Measurements from ENCODE around the gene SPDYE16.
"Not testable (repeated sequence)": the region's sequence is repeated elsewhere in the genome, so short reads cannot be mapped to it uniquely, and the experiment has no call there.

SPDYE16 gene

GRCh38 chr7:76549855-76550248 lies 6.8 kb upstream of the SPDYE16 start:
- DNase-seq (ENCODE audit: low read depth in 1 of 2, low spot score in 1 of 2) = not testable (repeated sequence)

- peak; percentile 71 to 76 for DNase-seq (ENCODE audit: low read depth in 1 of 2, low spot score in 1 of 2)
Measured at GRCh38 chr7:76549025-76549854, 6.1 kb upstream of the SPDYE16 start.

GRCh38 chr7:76531643-76532042 lies 11.5 kb downstream of the SPDYE16 start:
- not testable (repeated sequence) for DNase-seq (ENCODE audit: low read depth in 1 of 2, low spot score in 1 of 2)

- not testable (repeated sequence) for DNase-seq (ENCODE audit: low read depth in 1 of 2, low spot score in 1 of 2)
Measured at GRCh38 chr7:76526183-76526582, 16.9 kb downstream of the SPDYE16 start.

DNA sequence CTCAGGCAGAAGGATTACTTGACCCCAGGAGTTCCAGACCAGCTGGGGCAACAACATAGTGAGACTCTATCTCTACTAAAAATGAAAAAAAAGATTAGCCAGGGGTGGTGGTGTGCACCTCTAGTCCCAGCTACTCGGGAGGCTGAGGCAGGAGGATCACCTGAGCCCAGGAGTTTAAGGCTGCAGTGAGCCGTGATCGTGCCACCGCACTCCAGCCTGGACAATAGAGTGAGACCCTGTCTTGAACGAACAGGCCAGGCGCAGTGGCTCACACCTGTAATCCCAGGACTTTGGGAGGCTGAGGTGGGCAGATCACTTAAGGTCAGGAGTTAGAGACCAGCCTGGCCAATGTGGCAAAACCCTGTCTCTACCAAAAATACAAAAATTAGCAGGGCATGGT lies 26.2 kb downstream of the SPDYE16 start:
- DNase-seq (ENCODE audit: low read depth in 1 of 2, low spot score in 1 of 2) = not testable (repeated sequence)

DNA sequence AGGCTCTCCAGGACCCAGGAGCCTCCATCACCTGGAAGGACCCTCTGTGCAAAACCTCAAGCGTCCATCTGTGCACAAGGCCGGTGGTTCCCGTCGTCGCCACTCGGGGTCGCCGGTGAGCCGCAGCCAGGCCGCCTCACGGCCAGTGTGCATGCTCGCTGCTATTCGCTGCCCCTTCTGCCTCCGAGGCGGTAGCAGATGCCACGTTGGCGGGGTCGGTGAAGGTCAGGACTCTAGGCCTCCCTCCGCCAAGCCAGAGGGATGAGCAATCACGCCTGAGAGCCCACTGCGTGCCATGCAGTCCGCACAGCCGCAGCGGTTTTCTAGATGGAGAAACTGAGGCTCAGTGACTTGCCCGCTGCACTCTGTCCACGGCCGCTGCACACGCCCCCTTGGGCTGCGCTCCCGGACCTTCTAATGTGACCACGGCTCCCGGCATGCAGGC lies 27.1 kb downstream of the SPDYE16 start:
- no peak for DNase-seq (ENCODE audit: low read depth in 1 of 2, low spot score in 1 of 2)

DNA sequence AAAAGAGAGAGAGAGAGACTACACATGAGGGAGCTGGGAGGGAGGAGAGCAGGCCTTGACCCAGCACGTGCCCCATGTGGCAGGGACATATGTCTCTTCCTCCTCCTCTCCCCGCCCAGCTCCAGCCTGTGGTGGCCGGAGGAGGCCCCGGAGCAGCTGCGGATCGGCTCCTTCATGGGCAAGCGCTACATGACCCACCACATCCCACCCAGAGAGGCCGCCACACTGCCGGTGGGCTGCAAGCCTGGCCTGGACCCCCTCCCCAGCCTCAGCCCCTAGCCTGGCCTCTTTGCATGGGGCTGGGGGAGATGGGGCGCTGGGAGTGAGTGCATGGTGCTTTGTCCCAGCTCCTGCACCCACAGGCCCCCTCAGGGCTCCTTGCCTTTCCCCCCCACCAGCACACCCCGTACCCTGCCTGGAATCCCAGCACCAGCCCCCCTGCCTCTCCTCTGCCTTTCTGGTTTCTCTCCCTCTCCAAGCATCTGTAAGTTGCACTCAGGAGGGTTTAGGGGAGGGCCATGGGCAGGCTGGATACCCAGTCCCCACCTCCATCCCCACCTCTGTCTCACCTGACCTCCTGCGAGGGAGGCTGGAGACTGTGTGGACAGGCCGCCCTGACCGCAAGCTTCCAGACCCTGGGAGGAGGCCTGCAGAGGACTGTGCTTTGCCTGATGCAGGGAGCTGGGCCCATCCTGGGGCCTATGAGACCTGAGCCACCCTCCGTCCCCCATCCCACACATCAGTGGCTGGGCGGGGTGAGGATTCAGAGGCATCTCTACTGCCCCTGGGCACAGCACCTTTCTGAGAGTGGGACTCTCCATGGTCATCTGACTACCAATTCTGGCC lies 27.9 kb downstream of the SPDYE16 start:
- no peak for DNase-seq (ENCODE audit: low read depth in 1 of 2, low spot score in 1 of 2)

DNA sequence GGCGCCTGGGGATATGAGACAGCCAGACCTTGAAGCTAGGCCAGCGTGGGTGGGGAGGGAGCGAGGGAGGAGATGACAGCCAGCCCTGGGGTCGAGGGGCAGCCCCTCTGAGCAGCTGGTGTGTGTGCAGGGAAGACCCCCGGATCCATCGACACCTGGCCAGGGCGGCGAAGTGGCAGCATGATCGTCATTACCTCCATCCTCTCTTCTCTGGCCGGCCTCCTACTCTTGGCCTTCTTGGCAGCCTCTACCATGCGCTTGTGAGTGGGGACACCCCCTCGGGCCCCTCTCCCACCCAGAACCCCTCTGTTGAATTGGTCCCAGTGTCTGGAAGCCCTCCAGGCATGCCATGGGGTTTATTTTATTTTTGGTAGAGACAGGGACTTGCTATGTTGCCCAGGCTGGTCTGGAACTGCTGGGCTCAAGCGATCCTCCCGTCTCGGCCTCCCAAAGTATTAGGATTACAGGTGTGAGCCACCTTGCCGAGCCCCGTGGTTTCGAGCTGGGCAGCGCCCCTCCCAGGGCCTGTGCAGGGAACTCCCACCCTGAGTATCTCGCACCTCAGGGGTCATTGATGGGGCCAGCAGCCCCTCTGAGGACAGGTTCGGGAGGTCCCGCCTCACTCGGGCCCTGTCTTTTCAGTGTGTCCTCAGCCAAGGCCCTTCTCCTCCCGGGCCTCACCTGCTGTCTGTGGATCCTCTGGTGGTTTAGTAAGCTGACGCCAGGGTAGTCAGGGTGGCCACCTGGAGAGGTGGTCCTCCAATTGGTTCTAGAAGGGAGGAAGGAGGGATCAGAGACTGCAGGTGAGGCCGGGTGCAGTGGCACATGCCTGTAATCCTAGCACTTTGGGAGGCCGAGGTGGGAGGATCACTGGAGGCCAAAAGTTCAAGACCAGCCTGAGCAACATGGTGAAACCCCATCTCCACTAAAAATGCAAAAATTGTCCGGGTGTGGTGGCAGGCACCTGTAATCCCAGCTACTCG lies 29.0 kb downstream of the SPDYE16 start:
- no peak for DNase-seq (ENCODE audit: low read depth in 1 of 2, low spot score in 1 of 2)

- DNase-seq (ENCODE audit: low read depth in 1 of 2, low spot score in 1 of 2) = no peak
Measured at GRCh38 chr7:76512941-76513816, 29.9 kb downstream of the SPDYE16 start.

DNA sequence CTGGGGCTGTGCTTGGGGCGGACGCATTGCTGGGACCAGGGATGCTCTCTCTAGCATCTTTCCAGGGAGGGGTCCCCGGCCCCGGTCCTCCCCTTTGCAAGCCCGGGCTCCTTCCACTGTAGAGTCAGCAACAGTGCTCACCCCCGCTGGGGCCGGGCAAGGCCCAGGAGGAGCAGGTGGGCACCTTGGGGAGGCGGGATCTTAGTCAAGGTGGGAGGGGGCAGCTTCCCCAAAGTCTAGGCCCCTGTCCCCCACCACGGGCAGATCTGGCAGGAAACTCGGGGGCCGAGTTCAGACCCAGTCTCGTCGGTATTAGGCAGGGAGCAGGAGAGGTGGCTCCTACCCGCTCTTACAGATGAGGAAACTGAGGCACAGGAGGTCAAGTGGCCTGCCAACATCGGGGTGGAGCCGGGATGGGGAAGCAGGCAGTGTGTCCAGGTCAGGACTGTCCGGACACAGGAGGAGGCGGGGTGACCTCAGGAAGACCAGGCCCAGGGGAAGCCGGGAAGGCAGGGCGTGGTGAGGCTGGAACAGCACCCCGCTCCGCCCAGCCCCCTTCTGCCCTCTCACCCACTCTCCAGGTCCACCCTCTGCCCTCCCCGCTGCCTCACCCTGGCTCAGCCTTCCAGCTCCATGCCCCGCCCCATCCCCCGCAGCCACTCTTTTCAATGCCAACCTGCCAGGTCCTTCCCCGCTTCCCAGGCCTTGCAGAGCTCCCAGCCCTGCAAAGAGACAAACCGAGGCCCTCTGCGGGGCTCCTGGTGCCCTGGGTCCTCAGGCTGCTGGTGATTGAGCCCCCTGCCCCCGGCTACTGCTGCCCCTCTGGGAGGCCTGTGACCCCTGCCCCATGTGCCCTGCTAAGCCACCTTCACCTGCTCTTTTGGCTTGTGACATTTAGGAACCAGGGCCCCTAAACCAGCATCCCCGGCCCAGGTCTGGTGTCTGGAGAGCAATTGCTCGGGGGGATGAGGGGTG lies 30.9 kb downstream of the SPDYE16 start:
- DNase-seq (ENCODE audit: low read depth in 1 of 2, low spot score in 1 of 2) = not testable (repeated sequence)

GRCh38 chr7:76511200-76511910 lies 31.7 kb downstream of the SPDYE16 start:
- not testable (repeated sequence) for DNase-seq (ENCODE audit: low read depth in 1 of 2, low spot score in 1 of 2)

DNA sequence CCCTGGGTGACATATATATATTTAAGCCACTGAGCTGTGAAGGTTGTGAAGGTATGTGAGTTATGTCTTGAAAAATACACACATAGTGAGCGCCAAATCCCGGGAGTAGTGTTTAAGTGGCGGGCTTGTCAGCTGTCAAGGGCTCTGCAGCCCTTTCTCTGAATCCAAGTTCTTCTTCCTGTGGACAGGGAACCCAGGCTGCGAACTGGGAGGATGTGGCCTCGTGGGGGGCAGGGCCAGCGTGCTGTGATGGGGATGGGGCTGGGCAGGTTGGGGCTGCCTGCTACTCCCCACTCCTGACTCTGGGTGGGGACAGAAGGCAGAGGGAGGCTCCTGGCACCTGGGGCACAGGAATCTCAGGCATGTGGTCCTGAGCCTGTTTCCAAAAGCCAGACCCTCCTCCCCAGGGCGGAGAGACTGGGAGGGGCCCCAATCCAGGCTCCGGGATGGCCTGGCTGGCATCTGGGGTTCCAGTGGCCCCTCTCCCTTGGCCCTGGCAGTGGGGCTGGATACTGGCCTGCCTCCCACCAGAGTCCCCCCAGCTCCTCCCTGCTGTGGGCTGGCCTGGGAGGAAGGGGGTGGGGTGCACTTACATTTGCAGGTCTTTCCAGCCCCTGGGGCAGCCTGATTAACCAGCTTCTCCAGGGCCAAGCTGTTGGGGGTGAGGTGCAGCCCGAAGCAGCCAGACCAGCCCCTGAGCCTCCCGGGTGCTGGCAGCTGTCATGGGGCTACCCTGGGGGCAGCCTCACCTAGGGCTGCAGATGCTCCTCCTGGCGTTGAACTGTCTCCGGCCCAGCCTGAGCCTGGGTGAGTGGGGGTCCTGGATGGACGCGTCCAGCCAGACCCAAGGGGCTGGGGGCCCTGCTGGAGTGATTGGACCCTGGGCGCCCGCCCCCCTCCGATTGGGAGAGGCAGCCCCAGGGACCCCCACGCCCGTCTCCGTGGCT lies 32.9 kb downstream of the SPDYE16 start, which contains the start of gene UPK3B:
Gene UPK3B, plus strand, starts transcription at position 622 of the 947 bp plus-strand sequence. Its CDS starts 101 bp downstream, at position 723.
- DNase-seq (ENCODE audit: low read depth in 1 of 2, low spot score in 1 of 2) = no peak

GRCh38 chr7:76507723-76508406 lies 35.2 kb downstream of the SPDYE16 start:
- no peak for DNase-seq (ENCODE audit: low read depth in 1 of 2, low spot score in 1 of 2)

- DNase-seq (ENCODE audit: low read depth in 1 of 2, low spot score in 1 of 2) = not testable (repeated sequence)
Measured at GRCh38 chr7:76506643-76507042, 36.5 kb downstream of the SPDYE16 start.

DNA sequence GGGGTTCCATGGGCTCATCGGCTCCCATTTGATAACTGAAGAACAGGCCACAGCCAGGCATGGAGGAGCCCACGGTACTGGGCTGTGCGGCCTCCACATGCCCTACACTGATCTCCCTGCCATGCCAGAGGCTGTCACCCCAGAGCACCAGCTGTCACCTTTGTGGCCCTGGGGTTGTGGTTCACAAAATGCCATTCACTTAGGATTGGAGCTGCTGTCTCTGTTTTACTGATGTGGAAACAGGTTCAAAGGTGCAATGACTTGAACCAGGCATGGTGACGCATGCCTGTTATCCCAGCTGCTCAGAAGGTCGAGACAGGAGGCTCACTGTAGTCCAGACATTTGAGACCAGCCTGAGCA lies 37.0 kb downstream of the SPDYE16 start:
- no peak for DNase-seq (ENCODE audit: low read depth in 1 of 2, low spot score in 1 of 2)

Data from activated T-helper 1 cell treated with anti-CD3 and anti-CD28 coated beads, Interleukin-2, amount 50 U/mL, for 16 hours (primary cell).